ENCODE data around the gene SUPT6H. TPM values are rescaled to one million over a fixed set of nuclear protein-coding genes. Genes with fewer than 3 reads are reported as not detected.

The SUPT6H gene
- polyA plus RNA-seq, 1 of the 3 experiments (the other 2 are of a cell fraction), result 26.9 TPM

DNA sequence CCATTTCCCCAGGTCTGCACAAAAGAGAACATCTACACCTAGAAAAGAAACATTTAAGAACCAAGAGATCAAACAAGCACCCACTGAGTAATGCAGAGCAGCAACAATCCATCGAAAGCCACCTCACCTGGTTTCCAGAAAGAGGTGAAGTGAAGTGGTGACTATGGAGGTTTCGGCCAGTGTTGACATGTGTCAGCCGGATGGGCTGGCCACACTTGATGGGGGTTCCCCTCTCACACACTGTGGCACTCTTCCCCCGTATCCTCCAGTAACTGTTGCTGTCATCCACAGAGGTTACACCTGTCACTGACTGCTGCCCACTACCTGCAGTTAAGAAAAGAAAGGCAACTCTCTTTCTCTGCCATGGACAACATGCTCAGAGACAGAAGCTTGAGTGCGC lies 6.8 kb upstream of the SUPT6H start:
- Histone ChIP-seq H3K36me3 (replicated peaks in 1 of 2; ENCODE audit: control insufficient read depth in 1 of 2, insufficient read depth in 2 of 2, low read length in 1 of 2) (peaks cover 21 to 45% of the 10 kb centered on the region in 2 experiments), H3K9me3 (no peaks in the 10 kb centered on the region), H4K20me1 (ENCODE audit: insufficient read depth) (no peaks in the 10 kb centered on the region), H3K9me2 (no peaks in the 10 kb centered on the region), H3K27ac (ENCODE audit: low read depth in 2 of 2, low read length in 1 of 2) (no peak overlapping the region), H3K79me2 (ENCODE audit: insufficient read depth) (peaks cover 82% of the 10 kb centered on the region), H3K9ac (no peak overlapping the region), H3K27me3 (ENCODE audit: insufficient read depth) (no peaks in the 10 kb centered on the region), H3K4me2 (no peak overlapping the region), H3F3A (replicated peaks; ENCODE audit: insufficient read depth) (peaks cover 5% of the 10 kb centered on the region), H2AFZ (ENCODE audit: low read depth) (no peak overlapping the region), H3K4me3 (ENCODE audit: low read depth in 2 of 2, low read length in 1 of 2) (no peak overlapping the region), H3K4me1 (ENCODE audit: control insufficient read depth in 1 of 2, insufficient read depth in 2 of 2, low read depth in 1 of 2, low read length in 1 of 2) (no peaks in the 10 kb centered on the region)
- no peak for TF ChIP-seq MXI1 (IDR thresholded peaks at IDR 0.05; ENCODE audit: low read depth, low read length)
- no peak for TF ChIP-seq SIN3A (IDR thresholded peaks at IDR 0.05; ENCODE audit: borderline replicate concordance, low read depth, low read length)
- no peak for TF ChIP-seq JUND (IDR thresholded peaks at IDR 0.05)
- no peak for TF ChIP-seq RXRA (IDR thresholded peaks at IDR 0.05; ENCODE audit: borderline replicate concordance, low read depth)
- TF ChIP-seq, protein P1, sequence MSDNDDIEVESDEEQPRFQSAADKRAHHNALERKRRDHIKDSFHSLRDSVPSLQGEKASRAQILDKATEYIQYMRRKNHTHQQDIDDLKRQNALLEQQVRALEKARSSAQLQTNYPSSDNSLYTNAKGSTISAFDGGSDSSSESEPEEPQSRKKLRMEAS (IDR thresholded peaks at IDR 0.05; ENCODE audit: low read depth), result no peak
- no peak for TF ChIP-seq GATA2 (CRISPR knock-in tag; IDR thresholded peaks at IDR 0.05)
- TF ChIP-seq, protein P2, sequence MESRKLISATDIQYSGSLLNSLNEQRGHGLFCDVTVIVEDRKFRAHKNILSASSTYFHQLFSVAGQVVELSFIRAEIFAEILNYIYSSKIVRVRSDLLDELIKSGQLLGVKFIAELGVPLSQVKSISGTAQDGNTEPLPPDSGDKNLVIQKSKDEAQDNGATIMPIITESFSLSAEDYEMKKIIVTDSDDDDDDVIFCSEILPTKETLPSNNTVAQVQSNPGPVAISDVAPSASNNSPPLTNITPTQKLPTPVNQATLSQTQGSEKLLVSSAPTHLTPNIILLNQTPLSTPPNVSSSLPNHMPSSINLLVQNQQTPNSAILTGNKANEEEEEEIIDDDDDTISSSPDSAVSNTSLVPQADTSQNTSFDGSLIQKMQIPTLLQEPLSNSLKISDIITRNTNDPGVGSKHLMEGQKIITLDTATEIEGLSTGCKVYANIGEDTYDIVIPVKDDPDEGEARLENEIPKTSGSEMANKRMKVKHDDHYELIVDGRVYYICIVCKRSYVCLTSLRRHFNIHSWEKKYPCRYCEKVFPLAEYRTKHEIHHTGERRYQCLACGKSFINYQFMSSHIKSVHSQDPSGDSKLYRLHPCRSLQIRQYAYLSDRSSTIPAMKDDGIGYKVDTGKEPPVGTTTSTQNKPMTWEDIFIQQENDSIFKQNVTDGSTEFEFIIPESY (IDR thresholded peaks at IDR 0.05; ENCODE audit: borderline replicate concordance, low read depth), result no peak
- ChIA-PET CTCF (interaction anchor here (1.3 kb wide), 1 partner anchor 15 kb away, joined by 3 read pairs; no protein-coding TSS in a partner anchor), POLR2A (no interaction called here)
- DNase-seq, result no peak
- WGBS (ENCODE audit: low lambda C conversion rate), result 96% methylated on average over 5 of the region's 5 CpGs

DNA sequence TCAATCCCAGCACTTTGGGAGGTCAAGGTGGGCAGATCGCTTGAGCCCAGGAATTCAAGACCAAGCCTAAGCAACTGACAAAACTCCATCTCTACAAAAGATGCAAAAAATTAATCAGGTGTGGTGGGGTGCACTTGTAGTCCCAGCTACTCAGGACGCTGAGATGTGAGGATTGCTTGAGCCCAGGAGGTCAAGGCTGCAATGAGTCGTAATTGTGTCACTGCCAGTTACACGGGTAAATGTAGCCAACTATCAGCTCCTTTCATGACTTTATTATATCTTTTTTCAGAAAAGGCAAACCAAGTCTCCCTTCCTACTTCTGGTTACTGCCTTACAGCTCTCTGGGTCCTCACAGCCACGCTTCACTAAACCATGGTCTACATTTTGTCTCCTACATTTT lies 4.2 kb upstream of the SUPT6H start:
- Histone ChIP-seq H3K79me2 (ENCODE audit: insufficient read depth) (peaks cover 94% of the 10 kb centered on the region), H2AFZ (ENCODE audit: low read depth) (no peak overlapping the region), H3K27ac (ENCODE audit: low read depth in 2 of 2, low read length in 1 of 2) (no peak overlapping the region), H3K4me2 (no peak overlapping the region), H3F3A (replicated peaks; ENCODE audit: insufficient read depth) (peaks cover 9% of the 10 kb centered on the region), H3K9me3 (no peaks in the 10 kb centered on the region), H4K20me1 (ENCODE audit: insufficient read depth) (no peaks in the 10 kb centered on the region), H3K27me3 (ENCODE audit: insufficient read depth) (no peaks in the 10 kb centered on the region), H3K9ac (no peak overlapping the region), H3K36me3 (replicated peaks in 1 of 2; ENCODE audit: control insufficient read depth in 1 of 2, insufficient read depth in 2 of 2, low read length in 1 of 2) (peaks cover 11 to 33% of the 10 kb centered on the region in 2 experiments), H3K9me2 (no peaks in the 10 kb centered on the region), H3K4me3 (ENCODE audit: low read depth in 2 of 2, low read length in 1 of 2) (no peak overlapping the region), H3K4me1 (ENCODE audit: control insufficient read depth in 1 of 2, insufficient read depth in 2 of 2, low read depth in 1 of 2, low read length in 1 of 2) (peaks cover 7 to 8% of the 10 kb centered on the region in 2 experiments; a peak in 3 of 4 replicates)
- CTCF ChIA-PET, result interaction anchor here (1.0 kb wide), 1 partner anchor 11 kb away, joined by 3 read pairs; no protein-coding TSS in a partner anchor
- TF ChIP-seq, protein P3, sequence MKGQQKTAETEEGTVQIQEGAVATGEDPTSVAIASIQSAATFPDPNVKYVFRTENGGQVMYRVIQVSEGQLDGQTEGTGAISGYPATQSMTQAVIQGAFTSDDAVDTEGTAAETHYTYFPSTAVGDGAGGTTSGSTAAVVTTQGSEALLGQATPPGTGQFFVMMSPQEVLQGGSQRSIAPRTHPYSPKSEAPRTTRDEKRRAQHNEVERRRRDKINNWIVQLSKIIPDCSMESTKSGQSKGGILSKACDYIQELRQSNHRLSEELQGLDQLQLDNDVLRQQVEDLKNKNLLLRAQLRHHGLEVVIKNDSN (IDR thresholded peaks at IDR 0.05; ENCODE audit: borderline replicate concordance, low read depth), result no peak
- TF ChIP-seq FOXM1 (IDR thresholded peaks at IDR 0.05; ENCODE audit: low read depth) (no peak), RAD21 (IDR thresholded peaks at IDR 0.05; ENCODE audit: low read length) (no peak), FOSL2 (IDR thresholded peaks at IDR 0.05; ENCODE audit: borderline replicate concordance, low read depth) (no peak), CHD2 (IDR thresholded peaks at IDR 0.05; ENCODE audit: low read length, partially characterized antibody) (no peak), YY1 (IDR thresholded peaks at IDR 0.05; ENCODE audit: low read depth) (no peak), GATA2 (CRISPR knock-in tag; IDR thresholded peaks at IDR 0.05) (no peak), SIN3A (IDR thresholded peaks at IDR 0.05; ENCODE audit: borderline replicate concordance, low read depth, low read length) (no peak), RFX5 (IDR thresholded peaks at IDR 0.05; ENCODE audit: low read length) (no peak), SMC3 (IDR thresholded peaks at IDR 0.05; ENCODE audit: low read depth, low read length) (no peak), TCF12 (IDR thresholded peaks at IDR 0.05) (no peak), MXI1 (IDR thresholded peaks at IDR 0.05; ENCODE audit: low read depth, low read length) (no peak), EP300 (IDR thresholded peaks at IDR 0.05; ENCODE audit: borderline replicate concordance in 1 of 2, low read depth in 1 of 2, low read length in 1 of 2) (no peak)
- TF ChIP-seq, protein P4, sequence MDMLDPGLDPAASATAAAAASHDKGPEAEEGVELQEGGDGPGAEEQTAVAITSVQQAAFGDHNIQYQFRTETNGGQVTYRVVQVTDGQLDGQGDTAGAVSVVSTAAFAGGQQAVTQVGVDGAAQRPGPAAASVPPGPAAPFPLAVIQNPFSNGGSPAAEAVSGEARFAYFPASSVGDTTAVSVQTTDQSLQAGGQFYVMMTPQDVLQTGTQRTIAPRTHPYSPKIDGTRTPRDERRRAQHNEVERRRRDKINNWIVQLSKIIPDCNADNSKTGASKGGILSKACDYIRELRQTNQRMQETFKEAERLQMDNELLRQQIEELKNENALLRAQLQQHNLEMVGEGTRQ (IDR thresholded peaks at IDR 0.05; ENCODE audit: borderline replicate concordance, low read depth, low read length), result no peak
- TF ChIP-seq, protein P2 (IDR thresholded peaks at IDR 0.05; ENCODE audit: borderline replicate concordance, low read depth), result no peak
- WGBS (ENCODE audit: low lambda C conversion rate), result 80% methylated on average over 5 of the region's 5 CpGs
- POLR2A ChIA-PET, result no interaction called here
- no peak for DNase-seq
